CD4-positive, alpha-beta T cell treated with Interleukin-21 for 1 hour (primary cell): ENCODE results near the gene C14orf93.

Experiments used
- DNase-seq: peaks from one replicate; pipeline ENCODE4 v3.0.0-alpha.2; 2020

The C14orf93 gene

GRCh38 chr14:23045419-23046357, 35.7 kb upstream of the C14orf93 start:
- DNase-seq = no peak

DNA sequence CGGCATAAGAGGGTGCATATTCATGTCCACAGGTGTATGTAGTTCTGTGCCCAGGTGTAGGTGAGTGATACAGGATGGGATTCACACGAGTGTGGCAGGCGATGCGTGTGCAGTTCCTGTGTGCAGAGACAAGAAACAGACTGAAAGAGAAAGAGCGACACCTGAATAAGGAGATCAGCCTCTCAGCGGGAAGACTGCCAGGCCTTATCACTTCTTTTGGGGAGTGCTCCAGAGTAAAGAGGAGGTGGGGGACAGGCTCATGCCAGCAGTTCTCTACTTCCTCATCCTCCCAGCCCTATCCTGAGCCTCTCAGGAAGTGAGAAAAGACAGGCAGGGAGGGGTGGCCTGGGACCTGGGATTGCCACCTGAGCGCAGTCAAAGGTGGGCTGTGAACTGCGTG, 34.9 kb upstream of the C14orf93 start:
- no peak for DNase-seq

GRCh38 chr14:23043754-23044153, 33.8 kb upstream of the C14orf93 start:
- DNase-seq = no peak

- no peak for DNase-seq
Observed at GRCh38 chr14:23043145-23043544, 33.2 kb upstream of the C14orf93 start.

DNA sequence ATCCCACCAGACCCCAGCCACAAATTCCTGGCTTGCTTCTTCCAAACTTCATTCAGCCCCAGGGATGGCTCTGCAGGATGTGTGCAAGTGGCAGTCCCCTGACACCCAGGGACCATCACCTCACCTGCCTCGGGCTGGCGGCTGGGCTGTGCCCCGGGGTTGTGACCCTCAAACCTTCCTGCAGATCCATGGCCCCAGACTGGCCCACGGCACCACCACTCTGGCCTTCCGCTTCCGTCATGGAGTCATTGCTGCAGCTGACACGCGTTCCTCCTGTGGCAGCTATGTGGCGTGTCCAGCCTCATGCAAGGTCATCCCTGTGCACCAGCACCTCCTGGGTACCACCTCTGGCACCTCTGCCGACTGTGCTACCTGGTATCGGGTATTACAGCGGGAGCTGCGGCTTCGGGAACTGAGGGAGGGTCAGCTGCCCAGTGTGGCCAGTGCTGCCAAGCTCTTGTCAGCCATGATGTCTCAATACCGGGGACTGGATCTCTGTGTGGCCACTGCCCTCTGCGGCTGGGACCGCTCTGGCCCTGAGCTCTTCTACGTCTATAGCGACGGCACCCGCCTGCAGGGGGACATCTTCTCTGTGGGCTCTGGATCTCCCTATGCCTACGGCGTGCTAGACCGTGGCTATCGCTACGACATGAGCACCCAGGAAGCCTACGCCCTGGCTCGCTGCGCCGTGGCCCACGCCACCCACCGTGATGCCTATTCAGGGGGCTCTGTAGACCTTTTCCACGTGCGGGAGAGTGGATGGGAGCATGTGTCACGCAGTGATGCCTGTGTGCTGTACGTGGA, 32.4 kb upstream of the C14orf93 start, which contains the start of gene PSMB11:
PSMB11 (plus strand) TSS at position 51 of the 804 bp plus-strand sequence; CDS start at position 65, 14 bp downstream.
- no peak for DNase-seq

DNA sequence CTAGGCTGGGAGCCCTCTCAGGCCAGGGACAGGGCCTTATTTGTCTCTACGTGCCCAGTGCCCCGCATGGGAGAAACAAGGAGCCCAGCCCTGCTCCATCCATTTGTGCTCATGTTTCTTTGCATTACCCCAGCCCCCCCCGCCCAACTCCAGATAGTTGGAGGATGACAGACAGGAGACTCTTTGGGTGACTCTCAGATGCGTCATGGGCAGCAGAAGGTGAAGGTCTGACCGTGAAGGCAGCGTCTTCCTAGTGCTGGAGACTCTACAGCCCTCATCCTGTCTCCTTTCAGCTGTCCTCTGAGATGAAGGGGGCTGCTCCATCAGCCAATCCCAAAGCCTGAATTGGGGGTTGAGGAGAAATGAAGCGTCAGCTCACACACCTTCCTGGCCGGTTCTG, 31.8 kb upstream of the C14orf93 start:
- no peak for DNase-seq

DNA sequence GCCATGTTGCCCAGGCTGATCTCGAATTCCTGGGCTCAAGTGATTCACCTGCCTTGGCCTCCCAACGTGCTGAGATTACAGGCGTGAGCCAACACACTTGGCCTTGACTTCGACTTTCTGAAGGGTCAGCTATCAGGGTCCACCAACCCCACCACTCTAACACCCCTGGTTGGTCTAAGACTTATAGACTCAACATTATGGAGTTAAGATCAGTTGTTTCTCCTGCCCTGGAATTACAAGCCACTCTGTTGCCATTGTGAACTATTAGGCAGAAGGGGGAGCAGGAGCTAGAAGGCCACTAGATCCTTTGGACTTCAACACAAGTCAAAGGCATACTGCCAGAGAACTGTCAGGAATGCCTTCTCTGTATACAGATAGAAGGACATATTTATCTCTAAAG, 30.2 kb upstream of the C14orf93 start:
- no peak for DNase-seq

DNA sequence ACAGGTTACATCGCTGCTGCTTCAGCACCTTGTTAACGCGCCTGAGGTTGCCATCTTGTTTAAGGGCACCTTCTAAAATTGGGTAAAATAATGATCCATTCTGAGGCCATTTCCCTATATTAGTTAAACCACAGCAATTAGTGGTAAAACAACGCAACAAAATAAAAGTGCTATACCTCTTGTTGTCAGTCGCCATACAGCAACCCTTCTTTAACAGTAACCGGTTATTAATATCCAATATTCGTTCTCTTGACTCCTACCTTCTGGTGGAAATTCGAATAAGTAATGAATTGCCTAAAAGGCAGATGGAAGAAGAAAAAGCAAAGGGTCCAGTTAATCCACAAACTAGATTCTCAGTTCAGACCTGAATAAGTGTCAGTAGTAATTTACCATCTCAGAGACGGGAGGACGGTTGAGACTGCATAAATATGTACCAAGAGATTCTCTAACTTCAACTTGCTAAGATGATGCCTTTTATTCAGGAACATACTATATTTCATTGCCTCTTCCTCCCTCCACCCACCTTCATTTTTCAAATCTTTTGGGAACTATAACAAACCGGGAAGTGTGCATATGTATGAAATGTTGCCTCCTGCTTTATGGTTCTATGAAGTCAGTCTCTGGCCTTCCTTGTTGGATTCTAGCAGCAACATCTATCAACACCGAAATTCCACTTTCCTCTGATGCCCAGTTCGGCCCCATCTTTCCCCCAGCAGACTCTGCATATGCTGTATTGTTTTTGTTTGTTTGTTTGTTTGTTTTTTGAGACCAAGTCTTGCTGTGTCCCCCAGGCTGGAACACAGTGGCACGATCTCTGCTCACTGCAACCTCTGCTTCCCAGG, 25.6 kb upstream of the C14orf93 start:
- no peak for DNase-seq

GRCh38 chr14:23034498-23035302, 24.8 kb upstream of the C14orf93 start, which contains the start of gene PSMB5:
Gene PSMB5, minus strand, starts transcription at chr14:23034900. Its CDS starts 19 bp downstream, at chr14:23034881.
- DNase-seq = peak; percentile 94

- no peak for DNase-seq
Observed at GRCh38 chr14:23033801-23034497, 24.0 kb upstream of the C14orf93 start.

- DNase-seq = no peak
Observed at GRCh38 chr14:23033251-23033727, 23.3 kb upstream of the C14orf93 start.

DNA sequence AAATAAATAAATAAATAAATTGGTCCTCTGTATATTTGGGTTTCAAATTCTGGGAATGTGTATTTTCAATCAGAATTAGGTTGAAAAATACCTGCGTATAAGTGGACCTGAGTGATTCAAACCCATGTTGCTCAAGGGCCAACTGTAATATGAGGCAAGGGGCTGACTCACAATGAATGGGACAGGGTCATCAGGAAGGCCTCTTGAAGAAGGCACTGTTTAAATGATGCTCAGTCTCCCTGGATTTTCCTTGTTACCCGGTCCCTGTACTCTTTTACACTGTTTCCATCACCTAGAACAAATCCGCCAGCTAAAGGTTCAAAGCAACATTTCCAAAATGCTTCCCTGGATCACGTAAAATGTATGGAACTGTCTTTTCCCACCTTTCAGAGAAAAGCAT, 21.0 kb upstream of the C14orf93 start:
- DNase-seq = no peak

DNA sequence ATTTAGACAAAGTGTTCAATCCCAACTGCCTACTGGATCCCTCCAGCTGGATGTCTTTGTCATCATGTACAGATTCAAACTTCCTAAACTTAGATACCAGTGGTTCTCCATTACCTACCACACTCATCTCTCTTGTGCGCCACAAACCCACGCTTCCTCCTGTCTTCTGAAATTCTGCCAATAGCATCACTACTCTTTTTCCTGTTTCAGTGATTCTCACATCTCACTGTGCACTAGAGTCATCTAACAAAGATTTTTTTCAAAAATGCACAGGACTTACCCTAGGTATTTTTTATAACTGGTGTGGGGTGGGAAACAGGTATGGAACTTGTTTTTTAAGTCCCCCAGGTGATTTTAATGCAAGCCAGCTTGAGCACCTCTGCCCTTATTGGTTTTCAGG, 18.9 kb upstream of the C14orf93 start:
- DNase-seq = peak; percentile 43

DNA sequence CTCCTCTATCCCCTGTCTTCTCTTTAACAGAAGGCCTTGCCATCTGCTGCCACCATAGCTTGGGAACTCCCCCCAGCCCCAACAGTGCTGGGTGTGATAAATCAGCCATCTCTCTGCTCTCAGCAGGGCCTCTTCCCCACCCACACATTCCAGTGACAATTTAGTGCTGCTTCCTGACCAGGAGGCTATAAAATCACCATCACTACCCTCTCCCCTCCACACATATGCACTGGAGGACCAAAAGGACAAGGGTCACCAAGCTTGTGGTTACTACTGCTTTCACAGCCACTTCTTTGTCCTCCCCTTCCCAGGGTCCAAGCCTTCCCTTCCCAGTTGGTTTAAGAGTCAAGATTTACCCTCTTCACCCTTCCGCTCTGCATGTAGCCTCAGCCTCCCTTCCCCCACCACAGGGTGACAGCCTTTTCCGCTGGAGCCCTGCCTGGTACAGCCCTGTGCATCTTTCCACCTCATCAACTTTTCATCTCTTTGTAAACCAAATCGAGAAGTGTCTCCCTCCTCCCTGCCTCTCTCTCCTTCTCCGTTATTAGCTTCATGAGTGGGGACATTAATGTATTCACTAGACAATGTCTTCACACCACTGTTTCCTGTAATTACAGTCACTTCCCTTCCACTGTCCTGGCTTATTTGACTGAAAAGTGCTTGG, 15.3 kb upstream of the C14orf93 start:
- DNase-seq = no peak

DNA sequence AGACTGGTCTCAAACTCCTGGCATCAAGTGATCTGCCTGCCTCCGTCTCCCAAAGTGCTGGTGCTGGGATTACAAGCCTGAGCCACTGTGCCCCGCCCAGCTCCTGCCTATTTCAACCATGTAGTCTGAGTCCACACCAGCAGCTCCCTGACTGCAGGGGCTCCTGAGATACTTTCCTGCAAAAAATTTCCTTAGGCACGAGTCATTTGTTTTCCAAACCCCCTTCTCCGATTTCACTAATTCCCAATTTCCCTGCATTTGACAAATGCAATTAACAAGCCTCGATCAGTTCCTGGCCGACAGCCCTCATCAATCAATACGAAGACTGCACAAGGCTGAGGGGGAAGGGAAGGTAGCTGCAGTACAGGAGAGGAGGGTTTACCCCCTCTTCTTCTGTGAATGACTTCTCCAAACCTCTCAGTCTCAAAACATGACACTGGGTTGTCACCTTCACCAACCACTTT, 14.7 kb upstream of the C14orf93 start:
- DNase-seq = no peak

- no peak for DNase-seq
Observed at GRCh38 chr14:23023795-23024152, 13.8 kb upstream of the C14orf93 start.

DNA sequence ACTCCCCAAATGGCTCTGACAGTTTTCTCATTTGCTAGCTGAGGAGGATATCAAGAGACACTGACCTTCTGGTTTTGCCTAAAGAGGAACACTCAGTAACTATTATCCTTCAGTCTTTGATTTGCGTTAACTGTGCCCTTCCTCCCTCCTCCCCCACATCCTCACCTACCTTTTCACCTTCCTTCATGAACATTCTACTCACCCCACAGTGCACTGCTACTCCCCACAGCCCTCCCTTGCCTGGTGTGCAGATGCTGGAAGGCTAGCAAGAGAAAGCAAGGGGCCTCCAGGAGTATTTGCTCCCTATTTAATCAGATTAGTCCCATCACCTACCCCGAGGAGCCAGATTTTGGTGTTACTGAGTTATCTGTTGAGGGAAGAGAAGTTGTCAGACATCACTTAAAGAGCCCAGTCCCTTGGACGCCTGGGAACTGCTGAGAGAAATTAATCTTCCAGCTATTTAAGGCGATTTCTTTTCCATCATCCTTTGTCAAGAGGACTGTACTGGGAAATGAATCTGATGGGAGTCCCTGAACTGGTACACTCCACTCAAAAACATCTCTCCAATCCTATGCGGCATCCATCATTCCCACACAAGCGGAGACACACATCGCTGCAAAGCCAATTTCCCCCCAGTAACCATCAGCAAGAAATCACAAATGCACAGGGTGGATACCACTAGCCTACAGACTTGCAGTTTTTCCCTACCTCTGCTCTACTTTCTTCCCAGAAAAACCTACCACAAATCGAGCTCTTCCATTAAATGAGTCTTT, 13.3 kb upstream of the C14orf93 start:
- no peak for DNase-seq

DNA sequence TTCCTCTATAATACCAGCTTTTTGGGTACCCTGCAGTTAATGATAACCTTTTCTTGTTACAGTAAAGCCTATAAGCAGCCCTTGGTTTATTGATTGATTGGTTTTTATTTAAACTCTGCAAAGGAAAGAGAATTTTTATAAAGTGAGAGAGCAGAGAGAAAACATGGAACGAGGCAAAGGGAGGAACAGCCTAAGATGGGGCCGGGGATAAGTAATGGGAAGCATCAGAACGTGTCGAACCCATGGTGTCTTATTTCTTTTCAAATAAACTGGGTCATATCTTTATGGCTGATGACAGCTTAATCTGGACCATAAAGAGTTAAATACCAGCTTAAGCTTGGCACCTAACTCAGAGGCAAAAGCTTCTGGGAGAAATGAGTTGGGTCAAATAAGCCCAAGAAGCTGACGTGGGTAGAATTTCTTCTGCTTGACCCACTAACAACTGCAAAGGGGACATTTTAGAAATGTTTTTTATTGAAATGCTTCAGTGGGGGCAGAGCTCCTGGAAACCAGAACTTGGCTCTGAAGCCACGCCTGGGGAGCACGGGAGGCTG, 12.0 kb upstream of the C14orf93 start:
- DNase-seq = no peak

- no peak for DNase-seq
Observed at GRCh38 chr14:23021434-23021833, 11.5 kb upstream of the C14orf93 start.
